Fibroblast of skin of left quadriceps (primary cell): ENCODE results near the gene SLC1A2.

Experiments
- DNase-seq, 2 experiments: peaks; one replicate each; pipeline ENCODE4 v3.0.0-alpha.2; 2013; ENCODE audit warnings: low read depth in 2 of 2

SLC1A2 gene

DNA sequence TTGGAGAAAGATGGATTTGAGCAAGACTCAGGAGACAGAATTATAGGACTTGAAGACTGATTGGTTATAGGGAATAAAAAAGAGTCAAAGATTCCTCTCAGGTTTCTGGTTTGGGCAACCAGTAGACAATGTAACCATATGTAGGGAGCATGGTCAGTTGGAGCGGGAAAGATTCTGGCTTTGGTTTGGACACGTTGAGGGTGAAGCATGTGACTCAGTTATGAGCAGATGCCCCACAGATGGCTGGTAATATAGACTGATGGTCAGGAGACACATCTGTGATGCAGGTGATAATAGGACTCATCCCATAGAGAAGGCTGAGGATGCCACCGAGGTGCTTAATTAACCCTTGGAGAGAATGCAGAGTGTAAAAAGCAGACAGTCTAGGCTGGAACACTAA is 148.3 kb downstream of the SLC1A2 start:
- DNase-seq = no peak

DNA sequence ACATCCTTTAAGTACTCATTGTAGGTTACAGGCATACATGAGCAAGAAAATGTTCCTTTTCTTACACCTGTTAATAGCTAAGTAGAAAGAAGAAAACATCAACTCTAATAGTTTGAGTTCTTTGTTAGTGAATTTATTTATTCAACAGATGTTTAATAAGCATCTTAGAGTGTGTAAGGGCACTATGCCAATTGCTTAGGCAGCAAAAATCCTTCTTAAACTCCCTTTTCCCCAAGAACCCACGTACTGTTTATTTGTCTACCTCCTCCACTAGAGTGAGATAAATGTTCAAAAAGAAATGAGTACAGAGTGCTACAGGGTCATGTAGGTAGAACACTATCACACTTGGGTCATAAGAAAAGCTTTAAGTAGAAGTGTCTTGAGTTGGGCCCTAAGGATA is 149.0 kb downstream of the SLC1A2 start:
- no peak for DNase-seq

DNA sequence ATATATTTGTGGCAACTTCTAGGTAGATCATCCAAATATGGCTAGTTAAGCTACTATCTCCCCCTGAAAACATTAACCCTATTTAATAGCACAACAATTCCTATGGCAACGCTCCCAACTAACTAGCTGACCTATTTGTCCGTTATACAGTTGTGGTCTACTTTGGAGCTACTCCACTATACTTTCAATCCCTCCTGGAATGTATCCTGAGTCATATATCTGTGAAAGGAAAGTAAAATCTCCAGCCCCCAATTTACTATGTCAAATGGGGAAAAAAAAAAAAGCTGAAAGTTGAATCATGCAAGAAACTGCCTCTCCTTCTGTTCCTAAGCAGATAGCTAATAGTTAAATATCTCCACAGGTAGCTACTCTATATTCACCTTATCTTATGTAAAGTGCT is 151.9 kb downstream of the SLC1A2 start:
- DNase-seq = peak; percentile 83 to 85

DNA sequence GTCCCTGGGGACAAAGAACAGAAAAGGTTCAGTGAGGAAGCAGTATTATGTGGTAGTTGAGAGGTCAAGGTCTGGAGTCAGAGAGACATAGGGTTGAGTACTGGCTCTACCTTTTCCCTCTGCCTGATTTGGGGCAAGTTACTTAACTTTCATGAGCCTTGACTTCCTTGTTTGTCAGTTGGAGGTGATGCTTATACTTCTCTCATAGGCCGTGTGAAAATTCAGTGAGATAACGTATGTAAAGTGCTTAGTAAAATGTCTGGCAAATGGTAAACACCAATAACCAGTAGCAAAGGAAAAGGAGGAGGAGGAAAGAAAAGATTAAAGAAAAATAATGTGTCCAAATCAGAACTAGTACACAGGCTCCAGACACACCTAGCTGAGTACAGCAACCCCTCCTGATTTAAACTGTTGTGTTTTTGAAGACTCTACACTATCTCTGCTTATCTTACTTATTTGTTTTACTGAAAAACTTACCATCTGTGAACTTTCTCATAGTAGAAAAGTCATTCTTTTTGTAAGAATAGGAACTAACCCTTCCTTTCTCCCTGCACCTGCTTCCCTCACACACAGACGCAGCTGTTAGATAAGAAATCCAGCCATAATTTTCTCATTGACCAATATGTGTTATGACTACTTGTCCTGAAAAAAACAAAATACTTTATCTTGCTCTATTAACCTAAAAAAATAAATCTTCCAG is 153.5 kb downstream of the SLC1A2 start:
- DNase-seq = no peak

DNA sequence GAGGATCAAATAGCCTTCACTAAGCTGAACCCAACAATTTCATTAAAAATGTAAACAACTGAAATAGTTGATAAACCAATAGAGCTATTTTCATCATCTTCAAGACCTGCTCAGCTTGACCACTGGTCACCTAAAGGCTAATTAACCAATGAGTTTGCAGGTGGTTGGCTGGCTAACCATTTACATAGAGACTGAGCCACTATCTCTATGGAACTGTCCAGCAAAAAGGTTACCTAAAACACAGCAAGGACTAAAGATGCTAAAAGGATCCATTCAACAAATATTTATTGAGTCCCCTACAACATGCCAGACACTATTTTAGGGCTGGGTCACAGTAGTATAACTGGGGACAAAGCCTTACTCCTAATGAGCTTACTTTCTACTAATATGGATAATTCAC is 156.6 kb downstream of the SLC1A2 start:
- DNase-seq = no peak

DNA sequence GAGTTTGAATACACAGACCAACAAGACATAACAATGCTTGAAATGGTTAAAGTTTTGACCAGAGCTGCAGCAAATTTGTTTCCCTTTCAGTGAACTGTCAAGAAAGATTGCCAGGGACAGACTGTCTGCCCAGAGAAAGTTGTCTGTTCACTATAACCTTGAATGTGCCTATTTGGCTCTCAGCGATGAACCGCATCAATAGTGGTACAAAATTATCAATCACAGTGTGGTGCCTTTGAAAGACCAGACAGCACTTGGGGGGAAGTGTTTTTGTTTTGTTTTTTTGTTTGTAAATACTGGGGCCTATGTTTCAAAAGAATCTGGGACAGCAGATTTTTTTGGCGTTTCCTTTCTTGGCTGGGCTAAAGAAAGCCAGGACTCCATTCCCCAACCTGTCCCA is 157.3 kb downstream of the SLC1A2 start:
- no peak for DNase-seq

DNA sequence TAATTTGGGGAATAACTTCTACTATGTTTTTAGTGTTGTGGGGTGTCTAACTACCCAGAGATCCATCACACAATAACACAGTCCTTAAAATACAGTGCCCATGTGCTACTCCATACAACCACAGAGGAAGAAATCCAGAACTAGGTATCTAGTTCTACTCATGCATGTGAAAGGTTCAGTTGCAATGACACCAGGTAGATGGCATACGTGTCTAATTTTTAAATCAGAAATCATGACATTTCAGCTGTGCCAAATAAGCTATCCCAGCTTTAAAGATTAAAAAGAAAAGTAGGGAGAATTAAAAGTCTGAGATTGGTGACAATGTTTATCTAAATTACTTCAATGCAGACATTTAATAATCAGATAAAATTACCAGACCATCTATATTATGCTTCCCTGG is 158.2 kb downstream of the SLC1A2 start:
- DNase-seq = no peak

DNA sequence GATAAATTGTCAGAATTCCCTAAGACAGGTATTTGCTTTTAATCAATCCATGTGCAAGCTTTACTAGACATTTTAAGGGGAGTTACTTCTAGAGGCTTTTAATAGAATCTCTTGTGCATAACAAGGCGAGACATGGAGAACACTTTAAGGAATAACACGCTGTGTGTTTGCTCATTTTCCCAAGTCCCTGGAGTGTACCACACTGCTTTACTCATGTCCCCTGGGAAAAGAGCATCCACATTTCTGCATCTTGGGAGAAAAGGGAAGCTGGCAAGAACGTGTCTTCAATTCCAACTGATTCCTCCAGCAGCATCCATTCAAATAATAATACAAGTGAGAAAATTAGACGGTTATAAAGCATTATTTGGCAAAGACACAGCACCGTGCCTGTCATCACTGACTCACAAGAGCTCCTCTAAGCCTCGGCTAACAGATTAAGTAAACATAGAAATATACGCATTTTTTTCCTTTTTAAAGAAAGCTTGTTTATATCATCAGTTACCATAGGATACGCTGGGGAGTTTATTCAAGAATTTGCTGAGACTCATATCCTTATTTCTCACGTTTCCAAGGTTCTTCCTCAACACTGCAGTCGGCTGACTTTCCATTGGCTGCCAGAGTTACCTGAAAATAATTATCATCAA is 158.9 kb downstream of the SLC1A2 start:
- DNase-seq = peak; percentile 69 to 72

DNA sequence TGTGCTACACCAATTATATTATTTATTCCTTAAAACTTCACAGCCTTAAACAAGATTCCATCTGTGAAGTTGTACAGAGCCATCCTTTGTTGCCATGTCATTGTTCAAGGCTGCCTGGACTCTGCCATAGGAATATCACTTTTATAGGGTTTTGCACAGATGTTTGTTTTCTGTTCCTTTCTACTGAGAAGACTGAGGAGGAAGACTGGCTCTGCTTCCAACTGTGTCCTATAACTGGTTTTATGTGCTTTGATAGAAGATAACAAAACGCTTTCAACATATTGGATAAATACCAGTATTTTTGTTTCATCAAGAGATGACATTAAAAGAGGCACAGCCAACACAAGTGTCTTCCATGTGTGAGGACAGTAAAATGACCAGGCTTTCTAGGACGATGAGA is 159.8 kb downstream of the SLC1A2 start:
- DNase-seq = no peak

DNA sequence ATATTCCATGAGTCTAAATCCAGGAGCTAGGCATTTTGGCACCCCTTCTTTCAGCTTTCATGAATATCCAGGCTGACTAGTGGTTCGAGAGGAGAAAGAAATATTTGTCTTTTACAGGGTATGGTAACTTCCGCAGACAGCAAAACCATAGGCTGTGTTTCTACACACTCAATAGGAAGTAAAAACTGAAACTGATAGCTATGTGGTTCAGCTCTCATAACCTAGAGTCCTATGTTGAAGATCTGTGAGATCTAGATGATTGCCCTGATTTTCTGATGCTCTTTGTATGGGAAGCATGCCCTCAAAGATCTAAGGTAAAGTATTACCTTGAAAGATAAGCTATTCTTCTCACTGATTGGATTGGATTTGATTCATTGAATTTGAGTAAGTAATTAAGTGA is 162.1 kb downstream of the SLC1A2 start:
- DNase-seq = no peak

DNA sequence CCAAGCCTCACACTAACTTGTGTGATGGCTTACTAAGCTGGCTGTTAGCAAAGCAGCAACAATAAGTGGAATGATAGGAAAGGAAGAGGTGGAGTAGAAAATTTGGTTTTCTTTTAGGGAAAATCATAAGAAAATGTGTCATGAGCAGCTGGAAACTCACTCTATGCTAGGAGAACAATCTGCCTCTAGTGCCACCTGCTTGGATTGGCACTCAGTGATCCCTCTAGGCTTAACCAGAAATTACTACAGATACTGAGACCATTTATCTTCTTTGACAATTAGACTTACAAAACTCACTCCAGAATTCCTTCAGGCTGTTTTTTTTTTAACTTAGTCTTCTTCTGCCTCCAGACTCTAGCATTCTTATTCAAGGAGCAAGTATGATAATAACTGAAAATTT is 163.1 kb downstream of the SLC1A2 start:
- no peak for DNase-seq

DNA sequence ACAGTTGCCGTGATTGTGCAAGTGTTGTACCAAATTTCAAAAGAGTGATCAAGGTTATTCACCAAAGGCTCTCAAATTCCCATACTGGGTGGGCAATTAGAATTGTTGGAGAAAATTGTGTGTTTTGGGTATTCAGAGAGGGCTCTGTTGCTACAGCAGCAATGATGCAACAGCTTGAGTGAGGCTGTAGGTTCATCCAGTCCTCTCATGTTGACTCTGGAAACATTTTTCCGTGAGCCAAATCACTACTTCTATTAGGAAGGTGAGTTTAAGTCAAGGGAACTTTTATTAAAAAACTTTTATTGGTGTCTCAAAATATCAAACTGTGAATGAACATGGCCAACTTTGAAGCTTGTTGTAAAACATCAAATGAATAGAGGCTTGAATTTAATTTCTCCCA is 163.8 kb downstream of the SLC1A2 start:
- no peak for DNase-seq

DNA sequence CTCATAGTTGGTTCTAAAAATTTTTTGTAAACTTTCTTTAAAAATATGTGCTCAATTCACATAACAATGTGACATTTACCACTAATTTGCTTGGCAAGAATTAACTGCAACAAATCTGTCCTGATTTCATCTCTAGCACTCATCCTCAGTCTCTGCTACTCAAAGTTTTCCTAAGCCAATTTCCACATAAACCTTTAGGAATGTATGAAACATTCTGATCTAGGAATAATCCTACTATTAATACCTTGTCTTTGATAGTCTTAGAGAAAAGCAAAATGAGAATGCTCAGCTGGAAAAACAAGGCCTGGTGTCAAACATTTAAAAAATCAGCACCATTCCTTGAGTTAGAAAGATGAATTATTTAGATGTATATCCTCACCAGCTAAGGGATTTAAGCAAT is 166.1 kb downstream of the SLC1A2 start:
- DNase-seq = peak; percentile 71 to 74

DNA sequence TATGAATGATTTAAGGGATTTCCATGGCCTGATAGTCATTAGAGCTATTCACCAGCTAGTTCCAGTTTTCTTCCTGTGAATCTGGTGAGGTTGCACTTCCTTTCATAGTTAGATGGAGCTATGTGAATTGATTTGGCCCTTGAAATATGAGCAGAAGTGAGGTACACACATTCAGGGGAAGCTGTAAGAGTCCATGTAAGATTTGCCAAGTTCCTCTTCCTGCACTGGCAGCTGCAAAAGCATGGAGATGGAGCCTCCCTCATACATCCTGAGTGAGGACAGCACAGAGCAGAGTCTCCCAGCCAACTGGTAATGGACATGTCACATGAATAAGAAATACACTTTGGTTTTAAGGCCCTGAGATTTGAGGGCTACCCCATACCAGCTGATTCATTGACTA is 168.7 kb downstream of the SLC1A2 start:
- no peak for DNase-seq

DNA sequence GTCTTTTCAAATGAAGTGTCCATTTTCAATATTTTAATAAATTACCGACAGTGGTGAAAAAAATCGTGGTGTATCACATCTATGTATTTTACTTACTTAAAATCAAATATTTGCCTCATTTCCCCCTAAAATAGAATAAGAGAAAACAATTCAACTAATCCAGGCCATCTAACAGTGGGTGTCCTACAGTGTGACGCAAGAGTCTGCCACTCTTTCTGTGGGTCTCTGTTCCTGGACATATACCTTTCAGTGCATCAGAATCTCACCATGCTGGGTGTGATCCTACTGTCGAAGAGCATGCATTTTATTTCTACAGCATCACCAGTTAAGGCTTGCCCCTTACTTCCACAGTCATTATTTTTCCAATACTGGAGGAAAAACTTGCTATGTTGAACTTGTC is 169.2 kb downstream of the SLC1A2 start:
- no peak for DNase-seq

DNA sequence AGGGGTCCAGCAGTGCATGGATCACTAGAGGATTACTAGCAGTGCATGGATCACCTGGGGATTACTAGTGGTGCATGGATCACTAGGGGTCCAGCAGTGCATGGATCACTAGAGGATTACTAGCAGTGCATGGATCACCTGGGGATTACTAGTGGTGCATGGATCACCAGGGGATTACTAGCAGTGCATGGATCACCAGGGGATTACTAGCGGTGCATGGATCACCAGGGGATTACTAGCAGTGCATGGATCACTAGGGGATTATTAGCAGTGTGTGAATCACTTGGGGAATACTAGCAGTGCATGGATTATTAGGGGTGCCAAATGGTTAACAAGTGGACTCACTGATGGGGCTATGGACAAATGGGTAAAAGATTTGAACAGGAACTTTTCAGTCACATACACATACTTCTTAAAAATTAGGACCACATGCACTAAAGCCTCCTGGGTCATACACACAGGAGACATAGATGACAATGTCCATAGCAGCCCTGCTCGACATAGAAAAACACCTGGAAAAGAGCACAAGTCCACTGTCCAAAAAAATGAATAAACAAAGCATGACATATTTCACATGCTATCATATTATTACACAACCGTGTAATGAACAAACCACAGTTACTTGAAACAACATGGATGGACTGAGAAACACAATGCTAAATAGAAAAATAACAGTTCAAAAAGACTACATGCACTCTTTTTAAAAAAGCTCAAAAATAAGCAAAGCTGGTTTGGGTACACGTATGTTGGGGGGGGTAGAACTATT is 170.6 kb downstream of the SLC1A2 start:
- no peak for DNase-seq

DNA sequence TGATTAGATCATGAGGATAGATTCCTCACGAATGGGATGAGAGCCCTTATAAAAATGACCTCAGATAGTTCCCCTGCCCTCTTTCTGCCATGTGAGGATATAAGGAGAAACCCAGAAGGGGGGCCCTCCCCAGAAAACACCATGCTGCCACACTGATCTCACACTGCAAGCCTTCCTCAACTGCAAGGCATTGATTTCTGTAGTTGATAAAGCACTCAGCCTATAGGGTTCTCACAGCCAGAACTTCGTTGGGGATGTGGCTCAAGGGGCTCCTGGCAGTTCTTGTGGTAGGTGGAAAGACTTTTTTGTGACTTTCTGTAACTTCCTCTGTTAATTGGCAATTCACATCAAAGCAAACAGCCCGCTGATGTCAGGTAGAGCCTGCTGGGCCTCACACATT is 171.5 kb downstream of the SLC1A2 start:
- no peak for DNase-seq

DNA sequence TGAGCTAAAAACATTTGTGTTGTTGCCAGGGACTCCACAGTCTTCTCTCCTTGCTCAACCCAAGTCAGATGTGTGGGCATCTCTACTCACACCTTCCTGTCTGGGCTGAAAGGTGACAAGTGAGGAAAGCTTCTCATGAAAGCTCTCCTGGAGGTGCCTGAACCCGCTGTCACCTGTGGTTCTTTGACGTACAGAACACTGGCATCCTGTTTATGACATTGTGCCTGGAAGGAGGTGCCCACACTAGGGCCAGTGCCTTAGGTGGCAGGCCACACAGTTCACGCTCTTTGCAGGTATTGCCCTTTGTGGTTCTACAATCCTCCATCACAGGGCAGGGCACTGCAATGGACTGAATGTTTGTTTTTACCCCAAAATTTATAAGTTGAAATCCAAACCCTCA is 171.9 kb downstream of the SLC1A2 start:
- DNase-seq = no peak

DNA sequence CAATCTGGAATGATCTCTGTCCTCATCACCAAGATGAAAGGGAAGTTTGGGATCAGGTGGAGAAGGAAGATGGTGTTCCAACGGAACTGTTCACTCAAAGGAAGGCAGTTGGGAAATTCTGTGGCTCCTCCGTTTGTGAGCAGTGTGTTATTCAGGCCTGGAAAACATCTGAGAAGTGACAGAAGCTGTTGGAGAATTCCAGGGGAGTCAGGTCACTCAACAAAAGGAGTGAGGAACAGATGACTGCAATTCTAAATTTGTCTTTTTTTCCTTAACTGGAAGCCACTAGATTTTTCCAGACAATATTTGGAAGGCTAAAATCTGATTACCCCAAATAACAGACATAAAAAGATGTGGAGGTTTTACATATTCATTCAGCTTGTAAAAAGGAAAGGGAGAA is 172.6 kb downstream of the SLC1A2 start:
- peak in 1 of 2 experiments; percentile 22 for DNase-seq

DNA sequence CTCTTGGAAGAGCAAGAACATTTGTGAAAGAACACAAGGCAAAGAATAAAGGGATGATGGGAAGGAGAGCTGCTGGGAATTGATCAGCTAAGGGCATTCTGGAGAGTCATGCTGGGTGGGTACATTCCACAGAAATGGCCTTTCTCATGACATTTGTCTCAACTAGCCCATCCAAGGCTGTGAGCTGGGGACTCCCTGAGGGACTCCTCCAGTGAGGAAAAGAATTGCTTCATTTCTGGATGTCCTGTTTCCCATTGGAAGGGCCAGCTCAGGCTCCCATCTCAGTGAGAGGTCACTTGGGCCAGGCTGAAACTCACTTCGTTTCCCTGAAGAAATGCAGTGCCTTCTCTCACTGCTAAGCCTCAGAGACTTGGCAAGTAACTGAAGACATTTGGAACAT is 173.6 kb downstream of the SLC1A2 start:
- no peak for DNase-seq

DNA sequence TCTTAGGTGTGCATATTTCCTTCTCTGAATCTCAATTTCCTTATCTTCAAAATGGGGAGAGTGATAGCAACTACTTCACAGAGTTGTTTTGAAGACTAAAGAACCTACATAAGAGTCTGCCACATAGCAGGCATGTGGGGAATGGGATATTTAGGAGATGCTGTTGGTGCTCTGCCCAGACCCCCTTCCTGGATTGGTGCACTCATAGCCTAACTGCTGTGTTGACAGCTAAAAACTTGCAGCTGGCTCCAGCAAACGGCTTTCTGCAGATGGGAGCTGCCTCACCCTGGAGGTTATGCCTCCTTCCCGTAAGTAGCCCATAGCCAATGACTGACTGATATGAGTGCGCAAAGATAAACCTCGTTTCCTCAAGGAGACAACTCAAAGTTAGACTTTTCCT is 174.3 kb downstream of the SLC1A2 start:
- no peak for DNase-seq

DNA sequence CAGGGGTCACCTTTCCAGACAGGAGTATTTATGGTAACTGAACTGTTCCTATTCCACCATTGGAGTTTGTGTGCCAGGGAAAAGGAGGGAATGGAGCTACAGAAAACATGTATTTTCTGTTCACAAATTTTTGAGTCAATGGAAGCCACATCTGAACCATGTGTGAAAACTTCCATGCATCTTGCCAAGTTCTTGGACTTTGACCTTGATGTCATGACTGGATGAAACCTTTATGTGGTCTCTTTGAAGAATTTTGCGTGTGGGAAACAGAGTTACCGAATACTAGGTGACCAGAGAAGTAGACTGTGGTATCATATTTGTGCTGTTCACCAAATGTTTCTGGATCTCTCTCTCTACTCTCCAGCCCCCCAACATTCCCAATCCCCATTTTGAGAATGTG is 175.6 kb downstream of the SLC1A2 start:
- DNase-seq = no peak
